AG04449 (cell line): ENCODE results near the gene DHDDS.
A peak's percentile ranks its signal among the peaks of the same experiment; 100 is the strongest.

Source experiments
- CTCF ChIA-PET: fragments of 350-600 bp; formaldehyde crosslinking; extraction: SDS; loops from one replicate; lab custom pipeline; 2021; ENCODE audit warnings: antibody characterized with exemption; lab: Yijun Ruan, JAX
- POLR2A ChIA-PET: fragments of 400-600, 350-600 bp; formaldehyde crosslinking; extraction: SDS; loops from one replicate; lab custom pipeline; 2020; ENCODE audit warnings: antibody characterized with exemption, inconsistent platforms; lab: Yijun Ruan, JAX
- DNase-seq: peaks from one replicate; pipeline ENCODE4 v3.0.0-alpha.2; 2010; ENCODE audit warnings: low read depth, low spot score
- H3K4me3 ChIP-seq: 2 replicates; pipeline ENCODE4 v1.5.1; 2011; ENCODE audit warnings: low read depth, mild to moderate bottlenecking, control low read depth, low read length
- TF ChIP-seq, protein P1 (sequence below): IDR thresholded peaks from one replicate; pipeline ENCODE4 v1.5.1; 2011; ENCODE audit warnings: mild to moderate bottlenecking, moderate library complexity, low read length, control low read depth, inconsistent platforms; ENCODE audit not compliant: insufficient read depth; ENCODE audit errors: missing control alignments

The DHDDS gene

DNA sequence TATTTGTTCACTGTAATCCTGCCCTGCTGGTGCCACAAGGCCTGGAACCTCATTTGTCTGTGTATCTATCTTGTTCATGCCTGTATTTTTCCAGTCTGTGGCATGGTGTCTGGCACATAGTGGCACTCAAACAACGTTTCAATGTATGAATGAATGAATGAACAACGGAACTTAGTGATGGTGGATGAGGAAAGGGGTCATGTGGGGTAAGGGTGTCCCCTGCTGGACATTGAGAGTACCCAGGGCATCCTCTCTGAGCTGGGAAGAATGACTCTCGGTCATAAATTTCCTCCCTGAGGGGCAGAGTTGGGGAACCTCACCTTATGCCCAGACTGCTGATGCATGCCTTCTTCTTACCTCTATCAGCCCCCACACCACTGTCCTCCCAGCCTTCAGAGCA is 40.7 kb upstream of the DHDDS start:
- CTCF ChIA-PET = interaction anchor here (0.7 to 4.5 kb wide), 23 partner anchors 9 to 290 kb away, joined by 3 to 32 read pairs (median 5); partner anchors contain the start of genes C1orf232, CEP85, SH3BGRL3 and ZNF593
- TF ChIP-seq, protein P1, sequence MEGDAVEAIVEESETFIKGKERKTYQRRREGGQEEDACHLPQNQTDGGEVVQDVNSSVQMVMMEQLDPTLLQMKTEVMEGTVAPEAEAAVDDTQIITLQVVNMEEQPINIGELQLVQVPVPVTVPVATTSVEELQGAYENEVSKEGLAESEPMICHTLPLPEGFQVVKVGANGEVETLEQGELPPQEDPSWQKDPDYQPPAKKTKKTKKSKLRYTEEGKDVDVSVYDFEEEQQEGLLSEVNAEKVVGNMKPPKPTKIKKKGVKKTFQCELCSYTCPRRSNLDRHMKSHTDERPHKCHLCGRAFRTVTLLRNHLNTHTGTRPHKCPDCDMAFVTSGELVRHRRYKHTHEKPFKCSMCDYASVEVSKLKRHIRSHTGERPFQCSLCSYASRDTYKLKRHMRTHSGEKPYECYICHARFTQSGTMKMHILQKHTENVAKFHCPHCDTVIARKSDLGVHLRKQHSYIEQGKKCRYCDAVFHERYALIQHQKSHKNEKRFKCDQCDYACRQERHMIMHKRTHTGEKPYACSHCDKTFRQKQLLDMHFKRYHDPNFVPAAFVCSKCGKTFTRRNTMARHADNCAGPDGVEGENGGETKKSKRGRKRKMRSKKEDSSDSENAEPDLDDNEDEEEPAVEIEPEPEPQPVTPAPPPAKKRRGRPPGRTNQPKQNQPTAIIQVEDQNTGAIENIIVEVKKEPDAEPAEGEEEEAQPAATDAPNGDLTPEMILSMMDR = peak; percentile 76
- H3K4me3 ChIP-seq = no peak overlapping the region
- POLR2A ChIA-PET = no interaction called here
- DNase-seq = no peak

DNA sequence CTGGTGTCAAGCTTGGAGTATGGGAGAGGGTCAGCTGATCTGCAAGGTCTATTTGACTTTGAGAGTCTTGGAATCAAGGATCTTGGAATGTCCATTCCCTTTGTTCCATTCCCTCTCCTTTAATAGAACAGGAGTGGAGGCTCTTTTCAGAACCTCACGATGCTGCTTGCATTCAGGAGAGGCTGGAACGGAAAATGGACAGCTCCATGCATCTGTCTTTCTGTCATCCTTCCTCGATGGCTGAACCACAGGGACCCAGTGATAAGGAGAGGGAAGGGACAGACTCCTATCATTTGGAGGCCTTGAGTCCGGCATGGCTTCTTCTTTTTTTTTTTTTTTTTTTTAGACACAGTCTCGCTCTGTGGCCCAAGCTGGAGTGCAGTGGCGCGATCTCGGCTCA is 36.4 kb upstream of the DHDDS start:
- TF ChIP-seq, protein P1 = no peak
- POLR2A ChIA-PET = no interaction called here
- H3K4me3 ChIP-seq = no peak overlapping the region
- DNase-seq = no peak
- CTCF ChIA-PET = interaction anchor here (0.8 to 4.1 kb wide), 11 partner anchors 9 to 251 kb away, joined by 3 to 20 read pairs (median 4); partner anchors contain the start of gene LIN28A

DNA sequence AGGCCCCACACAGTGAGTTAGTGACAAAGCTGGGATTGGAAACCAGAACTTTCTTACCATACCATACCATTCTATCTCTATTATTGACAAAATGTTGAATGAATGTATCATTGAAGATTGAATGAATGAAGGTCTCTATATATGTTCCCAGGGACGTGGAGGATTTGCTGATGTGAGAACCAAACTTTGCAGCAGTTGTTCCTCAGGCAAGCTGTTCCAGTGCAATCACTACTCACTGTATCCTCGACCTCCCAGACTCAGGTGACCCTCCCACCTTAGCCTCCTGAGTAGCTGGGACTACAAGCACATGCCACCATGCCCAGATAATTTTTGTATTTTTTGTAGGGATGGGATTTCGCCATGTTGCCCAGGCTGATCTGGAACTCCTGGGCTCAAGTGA is 33.1 kb upstream of the DHDDS start:
- ChIA-PET CTCF (interaction anchor here (6.5 kb wide), 1 partner anchor 17 kb away, joined by 41 read pairs; no protein-coding TSS in a partner anchor), POLR2A (interaction anchor here (0.8 kb wide), 1 partner anchor 9 kb away, joined by 4 read pairs; no protein-coding TSS in a partner anchor)
- TF ChIP-seq, protein P1 = no peak
- no peak for DNase-seq
- no peak overlapping the region for H3K4me3 ChIP-seq

DNA sequence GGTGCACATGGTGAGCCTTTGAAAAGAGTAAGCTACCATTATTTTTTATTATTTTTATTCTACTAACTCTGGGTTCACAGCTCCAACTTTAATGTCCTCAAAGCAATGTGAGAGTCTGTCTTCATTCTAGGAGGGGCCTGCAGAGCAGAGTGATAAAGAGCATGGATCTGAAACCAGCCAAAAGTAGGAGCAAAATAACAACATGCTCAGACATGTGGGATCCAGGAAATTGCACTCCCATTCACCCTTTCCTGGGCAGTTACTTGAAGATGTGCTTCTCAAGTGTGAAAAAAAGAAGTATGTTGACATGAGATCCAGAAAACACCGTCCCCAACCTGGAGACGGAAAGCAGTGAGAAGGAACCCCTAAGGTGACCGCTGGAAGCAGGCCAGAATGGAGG is 30.2 kb upstream of the DHDDS start:
- POLR2A ChIA-PET = interaction anchor here (0.7 kb wide), 1 partner anchor 232 kb away, joined by 4 read pairs; the partner anchor contains the start of gene ZNF593
- DNase-seq = no peak
- CTCF ChIA-PET = interaction anchor here (0.6 to 6.5 kb wide), 2 partner anchors 14 to 38 kb away, joined by 3 to 41 read pairs; no protein-coding TSS in a partner anchor
- TF ChIP-seq, protein P1 = no peak
- no peak overlapping the region for H3K4me3 ChIP-seq

DNA sequence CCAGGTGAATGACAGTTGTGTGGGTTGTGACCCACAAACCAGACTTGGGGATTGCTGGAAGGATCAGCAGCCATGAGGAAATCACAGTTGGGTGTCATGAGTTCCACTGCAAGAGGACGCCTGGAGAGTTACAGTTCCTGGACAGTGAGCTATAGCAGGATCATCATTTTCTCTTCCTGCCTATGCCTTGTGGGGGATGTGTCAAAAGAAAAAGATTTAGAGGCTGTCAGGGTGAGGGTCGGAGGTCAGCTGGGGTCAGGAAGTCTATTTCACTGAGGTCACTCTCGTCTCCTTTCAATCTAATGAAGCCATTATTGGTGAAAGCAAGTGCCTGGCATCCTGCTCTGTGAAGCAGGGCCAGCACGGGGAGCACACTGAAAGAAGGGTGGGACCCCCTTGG is 28.5 kb upstream of the DHDDS start:
- DNase-seq = no peak
- TF ChIP-seq, protein P1 = no peak
- POLR2A ChIA-PET = no interaction called here
- no peak overlapping the region for H3K4me3 ChIP-seq
- CTCF ChIA-PET = interaction anchor here (1.0 to 5.9 kb wide), 2 partner anchors 13 kb away, joined by 3 to 90 read pairs; no protein-coding TSS in a partner anchor

DNA sequence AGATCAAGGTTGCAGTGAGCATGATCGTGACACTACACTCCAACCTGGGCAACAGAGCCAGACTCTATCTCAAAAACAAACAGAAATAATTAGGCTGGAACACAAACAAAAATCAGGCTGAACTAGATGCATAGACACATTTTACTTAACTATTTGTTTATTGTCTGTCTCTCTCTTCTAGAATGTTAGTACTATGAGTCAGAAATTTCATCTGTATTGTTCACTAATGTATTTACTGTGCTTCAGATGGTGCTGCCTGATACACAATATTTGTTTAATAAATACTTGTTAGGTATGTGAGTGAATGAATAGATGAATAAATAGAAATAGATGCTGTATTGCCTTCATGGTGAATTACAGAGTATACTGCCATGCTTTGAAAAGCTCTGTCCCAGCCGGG is 27.5 kb upstream of the DHDDS start:
- TF ChIP-seq, protein P1 = no peak
- ChIA-PET CTCF (interaction anchor here (0.7 to 5.9 kb wide), 7 partner anchors 10 to 260 kb away, joined by 3 to 90 read pairs (median 4); no protein-coding TSS in a partner anchor), POLR2A (no interaction called here)
- no peak for DNase-seq
- no peak overlapping the region for H3K4me3 ChIP-seq
